Skin of body (tissue), 2 donors: ENCODE data around the gene IL1RAPL1. TPM values are rescaled to one million over a fixed set of nuclear protein-coding genes. Genes with fewer than 3 reads are reported as not detected.

Experiments
- DNase-seq: peaks from one replicate; lab custom pipeline; 2025; lab: John Stamatoyannopoulos, UW
- total RNA-seq: library from RNA; depleted of rRNA; stranded (reverse); fragments of >200 nt; gene quantifications from one replicate; pipeline ENCODE4 v1.2.3, GENCODE V29; 2014

Gene IL1RAPL1
- total RNA-seq, 1 donor from 2014 or later = 3.3 TPM

DNA sequence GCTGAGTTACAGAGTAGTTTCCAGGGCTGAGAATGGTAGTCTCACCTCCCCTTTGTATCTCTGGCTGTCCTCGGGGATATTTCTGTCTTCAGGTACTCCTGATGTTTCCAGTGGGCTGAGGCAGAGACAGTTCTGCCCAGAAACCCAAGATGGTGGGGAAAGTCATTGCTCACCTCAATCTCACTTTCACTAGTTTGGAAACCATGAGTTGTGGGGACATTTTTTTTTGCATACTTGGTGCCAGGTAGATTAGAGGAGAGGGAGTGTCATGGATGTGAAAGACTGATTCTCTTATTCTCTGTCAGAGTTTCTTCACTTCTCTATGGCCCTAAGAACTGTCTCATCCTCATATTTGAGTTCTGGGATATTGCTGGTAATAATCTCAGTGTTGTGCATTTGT is 919.5 kb downstream of the IL1RAPL1 start:
- DNase-seq = no peak

DNA sequence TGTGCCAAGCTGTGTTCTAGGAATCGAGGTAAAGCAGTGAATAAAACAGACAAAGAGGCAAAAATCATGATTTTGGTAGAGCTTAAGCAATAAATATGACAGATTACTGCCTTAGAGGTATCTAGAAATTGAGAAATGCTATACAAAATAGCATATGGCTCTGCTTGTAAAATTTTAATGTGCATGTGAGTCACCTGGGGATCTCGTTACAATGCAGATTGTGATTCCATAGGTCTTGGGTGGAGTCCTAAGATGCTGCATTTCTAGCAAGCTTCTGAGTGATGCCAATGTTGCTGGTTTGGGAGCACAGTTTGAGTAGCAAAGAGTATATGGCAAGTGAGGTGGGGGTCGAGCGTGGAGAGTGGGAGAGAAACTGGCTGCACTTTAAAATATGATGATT is 930.9 kb downstream of the IL1RAPL1 start:
- no peak for DNase-seq

DNA sequence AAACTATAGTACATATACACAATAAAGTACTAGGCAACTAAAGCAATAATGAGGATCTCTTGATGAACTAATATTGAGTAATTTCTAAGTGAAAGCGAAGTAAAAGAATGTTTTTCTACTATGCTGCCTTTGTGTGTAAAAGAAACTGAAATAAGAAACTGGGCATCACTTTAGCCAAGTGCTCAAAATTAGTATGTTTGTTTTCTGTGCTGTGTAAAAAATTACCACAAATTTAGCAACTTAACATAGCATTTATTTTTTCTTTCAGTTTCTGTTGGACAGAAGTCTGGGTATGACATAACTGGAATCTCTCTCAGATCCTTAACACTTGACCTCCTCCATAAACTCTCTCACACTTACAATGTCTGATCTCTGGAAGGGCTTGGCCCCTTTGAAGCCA is 941.0 kb downstream of the IL1RAPL1 start:
- DNase-seq = no peak

DNA sequence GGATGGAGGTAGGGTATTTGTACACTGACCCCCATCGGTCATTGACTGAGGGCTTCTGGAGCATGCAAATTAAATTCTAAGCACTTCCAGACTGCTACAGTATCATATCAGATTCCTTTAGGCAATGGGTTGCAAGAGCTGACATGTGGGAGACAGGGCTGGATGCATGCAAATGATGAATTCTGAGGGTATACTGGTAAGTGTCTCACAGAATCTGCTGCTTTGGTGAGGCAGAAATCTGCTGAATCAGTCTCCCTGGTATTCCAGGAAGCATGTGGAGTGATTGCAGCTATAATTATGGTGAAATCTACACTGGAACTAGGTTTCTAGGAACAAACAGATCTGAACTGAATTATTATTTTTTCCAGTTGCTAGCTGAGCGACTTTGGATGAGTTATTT is 943.3 kb downstream of the IL1RAPL1 start:
- no peak for DNase-seq

DNA sequence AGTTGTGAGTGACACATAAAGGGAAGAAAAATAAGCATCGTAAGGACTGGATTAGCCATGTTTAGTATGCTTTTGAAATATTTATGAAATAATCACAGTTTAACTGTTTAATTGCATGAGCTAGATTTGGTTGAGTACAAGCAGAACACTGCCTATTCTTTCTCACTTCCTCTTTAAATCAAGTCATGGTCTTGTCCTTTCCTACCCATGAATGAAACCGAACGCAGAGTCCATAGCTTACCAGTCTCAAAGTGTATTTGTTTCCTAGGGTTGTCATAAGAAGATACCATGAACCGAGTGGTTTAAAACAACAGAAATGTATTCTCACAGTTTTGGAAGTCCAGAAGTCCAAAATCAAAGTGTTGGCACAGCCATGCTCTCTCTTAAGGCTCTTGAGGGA is 944.1 kb downstream of the IL1RAPL1 start:
- no peak for DNase-seq

DNA sequence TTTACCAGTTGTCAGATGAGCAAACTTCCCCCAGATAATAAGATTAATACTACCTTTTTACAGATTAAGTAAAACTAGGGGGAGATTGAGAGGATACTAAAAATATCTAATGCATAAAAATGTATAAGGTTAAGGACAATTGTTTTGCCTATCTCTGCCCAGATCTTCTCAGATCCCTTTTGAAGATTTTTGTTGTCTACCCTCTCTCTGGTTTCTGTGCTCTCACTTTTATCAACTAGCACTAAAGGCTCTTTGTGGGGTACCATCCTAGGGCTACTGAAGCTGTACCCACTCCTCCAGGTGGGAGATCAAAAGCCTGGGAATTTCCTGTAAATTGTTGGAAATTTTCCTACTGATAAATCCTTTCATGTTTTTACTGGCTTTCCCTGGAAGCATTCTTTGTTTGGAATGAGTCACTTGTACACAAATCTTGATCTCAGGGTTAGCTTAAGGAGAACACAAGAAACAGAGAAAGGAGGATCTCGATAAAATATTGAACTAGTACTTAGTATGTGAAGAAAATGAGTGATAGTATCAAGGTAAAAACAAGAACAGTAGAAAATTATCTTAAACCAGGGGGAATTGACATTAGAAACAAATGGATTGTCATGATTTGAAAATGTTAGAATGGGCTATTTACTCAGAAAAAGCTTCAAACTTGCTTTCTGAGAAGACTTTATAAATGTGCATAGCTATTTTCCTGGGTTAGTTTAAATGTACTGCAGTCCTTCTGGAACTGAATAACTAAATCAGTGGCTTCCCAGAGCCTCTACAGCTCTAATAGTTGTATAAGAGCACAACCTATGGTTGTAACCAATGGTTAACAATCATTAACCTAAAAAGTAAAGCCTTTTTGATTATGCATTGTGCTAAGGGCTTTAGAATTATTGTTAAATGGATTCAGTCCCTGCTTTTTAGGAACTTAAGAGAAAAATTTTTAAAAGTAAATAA is 948.2 kb downstream of the IL1RAPL1 start:
- DNase-seq = no peak

DNA sequence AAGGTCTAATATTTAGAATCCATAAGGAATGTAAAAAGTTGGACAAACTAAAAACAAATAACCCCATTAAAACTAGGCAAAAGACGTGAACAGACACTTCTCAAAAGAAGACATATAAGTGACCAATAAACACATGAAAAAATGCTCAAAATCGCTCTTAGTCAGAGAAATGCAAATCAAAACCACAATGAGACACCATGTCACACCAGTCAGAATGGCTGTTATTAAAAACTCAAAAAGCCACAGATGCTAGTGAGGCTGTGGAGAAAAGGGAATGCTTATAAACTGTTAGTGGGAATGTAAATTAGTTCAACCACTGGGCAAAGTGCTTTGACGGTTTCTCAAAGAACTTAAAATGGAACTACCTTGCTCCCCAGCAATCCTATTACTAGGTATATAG is 953.8 kb downstream of the IL1RAPL1 start:
- DNase-seq = no peak

DNA sequence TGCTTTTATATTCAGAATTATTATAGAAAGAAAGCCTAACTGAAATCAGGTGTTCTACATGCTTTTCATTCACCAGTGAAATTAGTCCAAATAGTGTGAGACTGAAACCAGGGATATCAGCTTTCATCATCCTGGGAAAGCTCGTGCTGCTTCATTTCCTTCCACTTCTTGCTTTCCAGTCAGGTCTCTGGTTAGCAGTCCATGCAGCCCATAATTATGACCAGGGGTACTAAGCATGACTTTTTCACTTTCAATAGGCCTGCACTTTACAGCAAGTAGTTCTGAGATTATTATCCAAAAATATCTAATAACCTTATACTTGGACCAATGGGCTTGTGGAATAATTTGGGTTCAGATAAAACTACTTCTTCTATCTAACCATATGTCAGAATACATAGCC is 954.9 kb downstream of the IL1RAPL1 start:
- no peak for DNase-seq

DNA sequence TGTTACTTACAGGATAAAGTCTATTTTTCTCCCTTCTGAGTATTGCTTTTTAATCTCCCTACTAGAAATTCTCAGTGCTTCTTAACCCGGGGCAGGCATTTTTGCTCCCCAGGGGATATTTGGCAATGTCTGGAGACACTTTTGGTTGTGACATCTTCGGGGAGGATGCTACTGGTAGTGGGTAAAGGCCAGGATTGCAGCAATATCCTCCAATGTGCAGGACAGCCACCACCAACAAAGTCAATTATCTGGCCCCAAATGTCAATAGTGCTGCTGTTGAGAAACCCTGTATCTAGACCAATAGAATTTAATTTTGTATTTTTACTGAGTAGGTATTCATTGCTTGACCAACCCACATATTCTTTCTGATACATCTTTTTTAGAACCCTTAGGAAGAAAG is 958.6 kb downstream of the IL1RAPL1 start:
- DNase-seq = no peak

DNA sequence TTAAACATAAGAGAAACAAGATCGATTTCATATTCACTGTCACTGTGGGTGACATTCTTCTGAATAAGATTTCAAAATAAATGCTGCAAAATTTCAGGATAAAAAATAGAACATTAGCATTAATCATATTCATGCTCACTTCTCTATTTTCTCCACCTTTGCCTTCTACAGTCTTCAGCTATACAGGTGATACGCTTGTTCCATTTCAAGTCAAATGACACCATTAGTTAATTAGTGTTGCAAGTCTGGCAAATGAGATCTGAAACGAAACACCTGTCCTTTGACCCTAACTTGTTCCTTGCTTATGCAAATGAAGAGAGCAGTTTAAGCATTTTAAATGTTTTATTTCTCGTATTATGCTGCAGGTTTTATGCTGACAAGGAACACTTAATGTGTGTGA is 960.6 kb downstream of the IL1RAPL1 start:
- DNase-seq = no peak

DNA sequence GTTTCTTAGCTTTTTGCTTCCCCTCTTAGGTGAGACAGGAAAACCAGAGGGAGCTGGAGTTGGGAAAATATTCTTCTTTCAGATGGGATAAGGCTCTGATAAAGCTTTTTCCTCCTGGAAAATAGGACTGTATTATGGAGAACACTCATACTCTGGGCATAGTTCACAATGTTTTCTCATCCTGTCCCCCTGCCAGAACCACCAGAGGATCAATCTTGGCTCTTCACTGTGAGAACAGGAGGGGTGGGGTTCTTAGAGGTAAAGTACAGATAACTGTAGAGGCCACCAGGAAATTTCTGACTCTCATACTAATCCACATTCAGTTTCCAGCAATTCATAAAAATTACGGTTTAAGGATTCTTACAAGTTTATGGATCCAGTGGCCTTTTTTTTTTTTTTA is 966.3 kb downstream of the IL1RAPL1 start:
- DNase-seq = no peak

DNA sequence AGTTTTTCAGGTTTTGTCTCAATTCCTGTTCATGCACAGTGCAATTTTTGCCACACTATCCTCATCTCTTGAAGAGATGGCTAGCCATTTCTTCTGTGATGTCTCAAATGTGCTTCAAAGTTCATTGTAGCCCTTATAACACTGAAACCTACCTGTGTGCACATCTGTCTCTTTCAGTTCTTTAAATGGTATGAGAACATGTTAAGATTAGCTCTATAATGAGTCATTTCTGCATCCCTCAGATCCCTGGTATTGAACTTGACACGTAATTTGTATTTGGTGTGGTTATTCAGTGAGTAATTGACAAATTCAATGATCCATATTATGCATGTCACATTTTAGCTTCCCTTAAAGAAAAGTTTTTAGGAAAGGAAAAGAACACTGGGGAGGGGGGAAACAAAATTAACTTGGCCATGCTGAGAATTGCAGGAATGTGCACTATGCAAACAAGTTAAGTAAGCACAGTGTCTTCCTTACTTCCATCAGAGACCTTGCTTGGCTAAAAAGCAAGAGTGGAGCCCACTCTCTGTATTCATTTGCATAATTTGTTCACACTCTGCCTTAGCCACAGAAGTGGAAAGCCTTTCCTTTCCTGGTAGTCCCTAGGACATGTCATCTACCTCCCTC is 968.3 kb downstream of the IL1RAPL1 start:
- DNase-seq = no peak

DNA sequence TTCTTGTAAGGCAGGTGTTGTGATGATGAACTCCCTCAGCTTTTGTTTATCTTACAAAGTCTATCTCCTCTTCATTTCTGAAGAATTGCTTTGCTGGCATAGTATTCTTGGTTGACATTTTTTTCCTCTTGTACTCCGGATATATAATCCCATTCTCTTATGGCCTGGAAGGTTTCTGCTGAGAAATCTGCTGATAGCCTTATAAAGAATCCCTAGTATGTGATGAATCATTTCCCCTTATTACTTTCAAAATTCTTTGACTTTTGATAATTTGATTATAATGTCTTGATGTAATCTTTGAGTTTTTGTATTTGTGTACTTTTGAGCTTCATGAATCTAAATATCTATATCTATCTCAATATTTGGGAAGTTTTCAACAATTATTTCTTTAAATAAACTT is 972.8 kb downstream of the IL1RAPL1 start:
- DNase-seq = no peak

DNA sequence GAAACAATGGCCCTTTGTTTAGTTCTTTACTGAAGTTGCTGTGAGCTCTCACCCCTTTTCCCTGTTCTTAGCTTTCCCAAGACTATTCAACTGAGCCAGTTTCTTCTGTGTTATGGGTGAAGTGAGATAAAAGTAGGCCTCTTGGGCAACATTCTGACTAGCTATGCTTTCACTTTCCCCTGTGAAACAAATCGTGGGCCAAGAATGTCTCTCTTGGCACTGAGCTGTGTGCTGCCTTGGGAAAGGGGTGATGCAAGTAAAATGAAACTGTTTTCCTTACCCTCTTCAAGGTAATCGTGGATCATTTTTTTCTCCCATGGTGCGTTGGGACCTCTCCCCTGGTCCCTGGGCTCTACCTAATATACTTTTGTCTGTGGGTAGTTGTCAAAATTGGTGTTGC is 974.2 kb downstream of the IL1RAPL1 start:
- DNase-seq = no peak

DNA sequence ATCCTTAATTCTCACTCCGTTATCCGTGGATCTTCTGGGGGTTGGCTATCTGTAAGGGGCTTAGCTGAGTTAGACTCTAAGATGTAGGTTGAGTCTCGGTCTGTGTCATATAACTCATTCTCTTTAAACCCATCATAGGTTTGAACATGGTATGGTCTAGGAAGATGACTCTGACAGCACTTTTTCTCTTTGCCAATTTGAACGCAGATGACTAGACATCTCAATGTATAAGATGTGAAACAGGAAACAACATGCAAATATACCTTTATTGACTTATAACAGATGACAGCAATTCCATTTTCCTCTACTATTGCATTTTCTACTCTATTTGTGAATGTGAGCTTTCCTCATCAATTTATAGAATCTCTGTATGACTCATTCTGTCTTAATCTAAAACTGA is 993.3 kb downstream of the IL1RAPL1 start:
- no peak for DNase-seq

DNA sequence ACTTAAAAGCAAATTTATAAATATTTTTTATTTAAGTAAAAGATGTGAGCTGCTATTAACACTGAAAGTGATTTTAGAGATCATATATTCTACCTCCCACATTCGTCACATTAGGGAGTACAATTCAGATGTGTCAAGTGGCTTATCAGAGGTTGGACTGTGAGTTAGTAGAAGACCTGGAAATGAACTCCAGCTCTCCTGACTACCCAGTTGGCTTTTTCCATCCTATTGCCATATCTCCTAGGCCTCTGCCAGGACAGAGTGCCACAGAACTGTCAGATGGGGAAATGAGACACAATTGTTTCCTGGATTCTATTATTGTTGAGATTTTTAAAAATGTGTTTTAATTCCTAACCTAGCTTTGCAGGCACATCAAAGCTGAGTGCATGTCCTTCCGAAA is 994.0 kb downstream of the IL1RAPL1 start:
- DNase-seq = no peak

DNA sequence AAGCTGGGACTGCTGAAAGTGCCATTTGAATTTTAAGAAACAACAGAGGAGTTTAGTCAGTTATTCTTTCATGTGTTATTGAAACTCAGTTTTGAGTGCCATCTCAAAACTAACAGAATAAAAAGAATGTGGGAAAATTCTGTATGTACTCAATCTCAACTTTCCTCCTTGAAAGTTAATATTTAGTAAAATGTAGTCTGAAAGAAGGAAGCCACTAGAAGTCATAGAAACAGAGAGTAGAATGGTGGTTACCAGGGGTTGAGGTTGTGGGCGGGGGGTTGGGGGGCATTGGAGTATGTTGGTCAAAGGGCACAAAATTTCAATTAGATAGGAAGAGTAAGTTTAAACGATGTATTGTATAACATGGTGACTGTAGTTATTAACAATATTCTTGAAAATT is 999.9 kb downstream of the IL1RAPL1 start:
- no peak for DNase-seq

DNA sequence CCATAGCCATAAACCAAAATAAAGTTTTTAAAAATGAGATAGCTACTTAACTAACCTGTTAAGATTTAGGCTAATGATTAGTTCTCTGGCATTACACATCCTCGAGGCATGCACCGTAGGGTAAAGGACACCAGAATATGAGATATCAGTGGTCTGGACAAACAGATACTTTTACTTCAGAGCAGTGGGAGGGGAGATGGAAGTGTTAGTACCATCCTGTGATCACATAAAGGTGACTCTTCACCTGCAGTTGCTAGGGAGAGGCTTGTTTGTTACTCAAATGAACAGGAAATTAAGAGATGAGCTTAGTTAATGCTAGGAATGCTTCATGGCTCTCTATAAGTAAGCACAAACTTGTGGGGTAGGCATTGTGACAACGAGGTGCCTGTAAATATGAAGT is 1003.7 kb downstream of the IL1RAPL1 start:
- no peak for DNase-seq

DNA sequence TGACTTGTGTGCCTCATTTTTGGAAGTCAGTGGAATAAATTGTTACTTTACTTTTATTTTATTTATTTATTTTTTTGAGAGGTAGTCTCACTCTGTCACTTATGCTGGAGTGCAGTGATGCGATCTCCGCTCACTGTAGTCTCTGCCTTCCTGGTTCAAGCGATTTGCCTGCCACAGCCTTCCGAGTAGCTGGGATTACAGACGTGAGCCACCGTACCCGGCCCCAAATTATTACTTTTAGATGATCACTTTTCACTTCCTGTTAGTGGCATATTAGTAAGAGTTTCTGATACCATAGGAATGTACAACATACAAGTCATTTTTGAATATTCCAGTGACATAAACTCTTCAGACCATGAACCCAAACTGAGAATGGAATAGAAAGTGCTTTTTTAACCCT is 1017.1 kb downstream of the IL1RAPL1 start:
- DNase-seq = no peak

DNA sequence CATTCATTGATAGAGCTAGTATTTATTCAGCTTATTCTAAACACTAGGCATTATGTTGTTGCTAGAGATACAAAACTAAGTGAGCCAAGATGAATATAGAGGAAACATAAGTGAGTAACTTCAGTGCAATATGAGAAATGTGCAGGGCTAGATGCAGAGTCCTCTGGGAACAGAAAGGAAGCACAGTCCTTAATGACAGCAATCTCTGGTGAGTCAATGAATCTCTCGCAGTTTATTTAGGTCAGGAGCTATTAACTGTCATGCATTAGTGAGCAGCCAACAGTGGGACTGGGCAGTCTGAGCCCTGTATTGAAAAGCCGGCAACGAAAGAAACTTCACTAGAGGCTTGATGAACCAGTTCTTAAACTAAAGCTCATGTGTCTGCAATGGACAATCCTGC is 1030.0 kb downstream of the IL1RAPL1 start:
- no peak for DNase-seq

DNA sequence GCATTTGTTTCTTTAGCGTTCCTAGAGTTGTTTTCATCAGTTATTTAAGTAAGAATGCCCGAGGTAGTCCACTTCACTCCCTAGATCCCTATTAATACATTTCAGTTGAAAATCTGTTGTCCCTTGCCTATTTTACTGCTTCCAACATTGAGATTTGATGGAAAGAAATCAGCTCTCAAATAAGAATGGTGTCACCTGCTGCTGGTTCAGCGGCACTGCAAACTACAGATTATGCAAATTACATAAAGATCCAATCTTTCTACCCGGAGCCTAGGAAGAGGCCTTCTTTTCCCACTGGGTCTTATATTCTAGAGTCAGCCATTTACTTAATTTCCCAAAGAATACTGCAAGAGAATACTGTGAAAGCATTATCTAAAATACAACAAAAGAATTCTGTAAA is 1030.5 kb downstream of the IL1RAPL1 start:
- DNase-seq = no peak

DNA sequence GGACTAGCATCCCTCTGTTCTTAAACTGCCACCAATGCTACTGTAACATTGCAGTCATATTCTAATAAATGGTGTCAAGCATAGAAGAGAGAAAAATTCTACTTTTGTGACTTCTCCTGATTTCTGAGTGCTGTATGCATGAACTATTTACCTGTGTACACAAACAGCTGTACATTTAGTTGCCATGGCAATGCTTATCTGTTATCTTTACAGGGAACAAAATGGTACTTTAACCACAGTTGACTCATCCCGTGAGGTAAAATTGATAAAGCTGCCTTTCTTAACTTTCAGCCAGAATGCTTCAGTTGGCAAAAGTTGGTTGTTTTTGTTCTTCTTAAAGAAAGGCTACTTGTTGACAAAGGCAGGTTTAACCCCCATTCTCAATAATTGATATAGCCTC is 1040.6 kb downstream of the IL1RAPL1 start:
- DNase-seq = no peak

DNA sequence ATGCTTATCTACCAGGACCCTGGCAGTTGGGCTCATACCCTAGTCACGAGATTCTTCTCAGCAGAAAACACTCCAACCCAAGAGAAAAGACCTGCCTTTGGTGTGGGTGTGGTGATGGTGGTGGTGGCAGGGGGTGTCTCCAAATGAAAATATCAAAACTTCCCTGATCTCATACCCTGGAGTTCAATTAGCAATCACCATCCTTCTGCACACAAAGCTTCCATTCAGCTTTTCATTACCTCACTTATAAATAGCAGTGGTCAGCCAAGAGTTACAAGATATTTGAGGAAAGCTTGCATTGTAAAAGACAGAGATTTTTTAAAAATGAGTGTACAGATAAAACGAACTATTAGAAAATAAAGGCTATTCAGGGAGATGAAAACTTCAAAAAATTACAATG is 1047.3 kb downstream of the IL1RAPL1 start:
- DNase-seq = no peak
